ENCODE results near the gene KLHL29. TPM values are rescaled to one million over a fixed set of nuclear protein-coding genes. Genes with fewer than 3 reads are reported as not detected.

The KLHL29 gene
- total RNA-seq, 1 experiment from 2014 or later = 2.4 TPM

DNA sequence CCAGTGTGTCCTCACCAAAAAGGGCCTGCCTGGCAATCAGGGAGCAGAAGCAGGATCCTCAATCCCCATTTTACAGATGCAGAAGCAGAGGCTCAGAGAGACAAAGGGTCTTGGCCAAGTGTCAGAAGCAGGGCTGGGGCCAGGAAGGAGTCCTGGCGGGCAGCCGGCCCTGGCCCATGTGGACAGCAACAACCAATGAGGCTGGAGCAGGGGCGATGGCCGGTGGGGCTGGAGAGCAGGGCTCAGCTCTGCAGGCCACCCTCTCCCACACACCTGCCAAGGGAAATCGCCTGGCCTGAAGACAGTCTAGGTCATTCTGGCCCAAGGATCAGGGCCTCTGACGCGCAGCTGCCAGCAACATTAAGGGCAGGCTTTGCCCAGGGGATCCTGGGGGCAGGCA lies 298.0 kb downstream of the KLHL29 start:
- TF ChIP-seq CTCF (conservative IDR thresholded peaks at IDR 0.05) = no peak
- no CpG with 5 or more reads among the region's 7 CpGs for WGBS (ENCODE audit: extremely low coverage, insufficient read length, low lambda C conversion rate)
- Histone ChIP-seq H3K4me1 (ENCODE audit: insufficient read depth, low read length) (no peaks in the 10 kb centered on the region), H2BK5ac (ENCODE audit: insufficient read length, low read length) (no peak overlapping the region), H3K18ac (ENCODE audit: insufficient read length, low read depth, low read length) (no peak overlapping the region), H3K9ac (ENCODE audit: extremely low read depth, insufficient read length, low read length) (no peak overlapping the region), H4K20me1 (ENCODE audit: control insufficient read depth, insufficient read depth, insufficient read length) (no peaks in the 10 kb centered on the region), H4K91ac (ENCODE audit: insufficient read length, low read depth, low read length) (no peak overlapping the region), H4K8ac (replicated peaks; ENCODE audit: insufficient read length, low read depth, low read length) (no peak overlapping the region), H4K5ac (ENCODE audit: insufficient read length, low read depth, low read length) (no peak overlapping the region), H2BK20ac (ENCODE audit: low read depth, low read length, poor library complexity, severe bottlenecking) (no peak overlapping the region), H2AK5ac (ENCODE audit: insufficient read length, low read length) (no peak overlapping the region), H2BK15ac (ENCODE audit: low read depth, low read length) (no peak overlapping the region), H2BK12ac (ENCODE audit: insufficient read length, low read depth, low read length) (no peak overlapping the region), H2BK120ac (ENCODE audit: low read depth, low read length, poor library complexity, severe bottlenecking) (no peak overlapping the region), H3K27me3 (ENCODE audit: insufficient read depth, low read length) (no peaks in the 10 kb centered on the region), H3K27ac (ENCODE audit: insufficient read length, low read depth, low read length) (no peak overlapping the region), H3K4ac (ENCODE audit: low read depth, low read length) (no peak overlapping the region), H3K9me3 (ENCODE audit: control insufficient read depth, low read depth, low read length) (no peaks in the 10 kb centered on the region), H3K79me2 (ENCODE audit: insufficient read depth, low read length) (no peaks in the 10 kb centered on the region), H3K23me2 (ENCODE audit: insufficient read length, low read depth, low read length, poor library complexity, severe bottlenecking) (no peaks in the 10 kb centered on the region), H3K14ac (ENCODE audit: insufficient read depth, low read length) (no peak overlapping the region), H3T11ph (ENCODE audit: low read length) (no peak overlapping the region), H3K79me1 (ENCODE audit: insufficient read depth, low read depth, low read length, poor library complexity, severe bottlenecking) (no peaks in the 10 kb centered on the region), H3K4me2 (ENCODE audit: insufficient read depth, insufficient read length, low read length) (no peak overlapping the region), H2AFZ (ENCODE audit: low read length) (no peak overlapping the region), H3K23ac (ENCODE audit: insufficient read length, low read depth, low read length) (no peak overlapping the region), H3K56ac (ENCODE audit: insufficient read length, low read depth, low read length) (no peak overlapping the region)
- peaks cover 0 to 4% (median 4%) of the 10 kb centered on the region in 3 experiments; a peak in 5 of 7 replicates for H3K36me3 Mint-ChIP-seq (ENCODE audit: insufficient read depth in 1 of 3, low read depth in 3 of 3)
- no peak overlapping the region for H3K4me3 Mint-ChIP-seq
- H3K27ac Mint-ChIP-seq = no peak overlapping the region
- DNase-seq = no peak
- peaks cover 0 to 3% of the 10 kb centered on the region in 2 experiments; a peak in 3 of 5 replicates for H3K9me3 Mint-ChIP-seq
- H3K4me1 Mint-ChIP-seq = peaks cover 4 to 15% of the 10 kb centered on the region in 2 experiments
- peaks cover 7% of the 10 kb centered on the region for H3K27me3 Mint-ChIP-seq (ENCODE audit: low read depth)
